Right ventricle myocardium inferior (tissue), 1 donor: ENCODE data around the gene PC. TPM values are rescaled to one million over a fixed set of nuclear protein-coding genes. Genes with fewer than 3 reads are reported as not detected.

Experiments
- ATAC-seq: fragments of 200-7000 bp; cut with Tn5 transposase; one replicate; pipeline ENCODE4 v1.9.1; 2020; ENCODE audit warnings: mild to moderate bottlenecking, moderate library complexity
- DNase-seq: peaks from one replicate; pipeline ENCODE4 v3.0.0; 2021; ENCODE audit errors: missing footprints
- intact Hi-C: fragments of 100-400 bp; cut with DNase I; formaldehyde crosslinking; loops from one replicate; pipeline ENCODE4 v1.11.0; 2022
- total RNA-seq: library from RNA; stranded (reverse); fragmentation: NEBNext Ultra II Directional; extraction: Animal tissue kit (Norgen Biotek cat#: 25700); gene quantifications from one replicate; pipeline ENCODE4 v1.2.1, GENCODE V29; 2021
- donor health status: DM: no; HTN: yes; CAD: no; lungs with severe emphysema.

The PC gene
- total RNA-seq, 1 donor from 2014 or later = 7.5 TPM

- DNase-seq (no peak), ATAC-seq (no peak)
- intact Hi-C loops = no loop called here
Measured at GRCh38 chr11:66854231-66854661, 103.9 kb downstream of the PC start.

- intact Hi-C loops = no loop called here
- ATAC-seq = no peak
- no peak for DNase-seq
Measured at GRCh38 chr11:66853242-66854229, 104.6 kb downstream of the PC start.

GRCh38 chr11:66852466-66853241 lies 105.5 kb downstream of the PC start:
- no peak for DNase-seq
- ATAC-seq = no peak
- intact Hi-C loops = no loop called here

- no peak for DNase-seq
- no peak for ATAC-seq
- intact Hi-C loops = no loop called here
Measured at GRCh38 chr11:66851698-66852465, 106.3 kb downstream of the PC start.

GRCh38 chr11:66851239-66851596 lies 107.0 kb downstream of the PC start:
- ATAC-seq (no peak), DNase-seq (no peak)
- intact Hi-C loops = no loop called here

GRCh38 chr11:66850588-66851238 lies 107.5 kb downstream of the PC start:
- DNase-seq (no peak), ATAC-seq (no peak)
- intact Hi-C loops = no loop called here

GRCh38 chr11:66850235-66850587 lies 108.0 kb downstream of the PC start:
- ATAC-seq (no peak), DNase-seq (no peak)

GRCh38 chr11:66849501-66850234 lies 108.5 kb downstream of the PC start:
- no peak for ATAC-seq
- intact Hi-C loops = no loop called here
- DNase-seq = no peak

More at GRCh38 chr11:66850235-66850587, 108.0 kb downstream of the PC start:
- intact Hi-C loops = no loop called here

- intact Hi-C loops = no loop called here
- DNase-seq (no peak), ATAC-seq (no peak)
Measured at GRCh38 chr11:66848671-66849500, 109.3 kb downstream of the PC start.

- intact Hi-C loops = no loop called here
- ATAC-seq (no peak), DNase-seq (no peak)
Measured at GRCh38 chr11:66847461-66848232, 110.5 kb downstream of the PC start.

GRCh38 chr11:66846671-66847091 lies 111.5 kb downstream of the PC start:
- DNase-seq (no peak), ATAC-seq (no peak)
- intact Hi-C loops = no loop called here

- ATAC-seq (no peak), DNase-seq (no peak)
- intact Hi-C loops = no loop called here
Measured at GRCh38 chr11:66845876-66846212, 112.3 kb downstream of the PC start.

GRCh38 chr11:66845143-66845875 lies 112.9 kb downstream of the PC start:
- intact Hi-C loops = no loop called here

GRCh38 chr11:66844496-66845142 lies 113.6 kb downstream of the PC start:
- DNase-seq (no peak), ATAC-seq (no peak)
- intact Hi-C loops = no loop called here

More at GRCh38 chr11:66845143-66845875, 112.9 kb downstream of the PC start:
- ATAC-seq (no peak), DNase-seq (no peak)

- ATAC-seq (no peak), DNase-seq (no peak)
- intact Hi-C loops = no loop called here
Measured at GRCh38 chr11:66843776-66844495, 114.2 kb downstream of the PC start.
